A673 (cell line): Measurements from ENCODE around the gene GRAMD1B.
"Not testable (repeated sequence)": the region's sequence is repeated elsewhere in the genome, so short reads cannot be mapped to it uniquely, and the experiment has no call there.

ENCODE experiments used
- CTCF ChIP-seq: fragments of 300-800, 200-600 bp; sonication (generic); conservative IDR thresholded peaks from 2 replicates; pipeline ENCODE4 v1.5.1; 2017; ENCODE audit warnings: low read depth, mild to moderate bottlenecking, antibody characterized with exemption, low read length, moderate library complexity, mixed read lengths
- EZH2 ChIP-seq: fragments of 200-600 bp; sonication (generic); IDR thresholded peaks from 2 replicates; pipeline ENCODE4 v1.6.1; 2017; ENCODE audit warnings: borderline replicate concordance, low read depth, mild to moderate bottlenecking, mixed read lengths, antibody characterized with exemption, low read length; ENCODE audit not compliant: poor library complexity, severe bottlenecking

- TF ChIP-seq CTCF, EZH2: not testable (repeated sequence)
These were observed 229.9 kb downstream of the GRAMD1B start for GRCh38 chr11:123659965-123660364.
